Mesendoderm (in vitro differentiated cells): ENCODE measurements around the gene SMIM30.
"Not testable (repeated sequence)": the region's sequence is repeated elsewhere in the genome, so short reads cannot be mapped to it uniquely, and the experiment has no call there.

Experiments
- DNase-seq: peaks from one replicate; pipeline ENCODE4 v3.0.0; 2013
- H2AK5ac ChIP-seq: 2 replicates; pipeline ENCODE4 v1.6.1; 2013; ENCODE audit warnings: low read length, inconsistent platforms
- H2BK120ac ChIP-seq: 2 replicates; pipeline ENCODE4 v1.6.1; 2013; ENCODE audit warnings: low read depth, mild to moderate bottlenecking, low read length, moderate library complexity, mixed read lengths
- H2BK15ac ChIP-seq: replicated peaks from 2 replicates; pipeline ENCODE4 v1.6.1; 2013; ENCODE audit warnings: low read depth, mild to moderate bottlenecking, moderate library complexity
- H2BK5ac ChIP-seq: 2 replicates; pipeline ENCODE4 v1.6.1; 2013; ENCODE audit warnings: low read length, inconsistent platforms
- H3K18ac ChIP-seq: 2 replicates; pipeline ENCODE4 v1.6.1; 2013; ENCODE audit warnings: mild to moderate bottlenecking, low read length, mixed read lengths
- H3K23ac ChIP-seq: one replicate; pipeline ENCODE4 v1.6.1; 2013; ENCODE audit warnings: low read length
- H3K27ac ChIP-seq: 2 replicates; pipeline ENCODE4 v1.5.1; 2013; ENCODE audit warnings: low read depth, mild to moderate bottlenecking, inconsistent platforms, low read length, moderate library complexity
- H3K27me3 ChIP-seq: 2 replicates; pipeline ENCODE4 v1.6.1; 2013; ENCODE audit warnings: low read length, control low read depth, mild to moderate bottlenecking, inconsistent platforms; ENCODE audit not compliant: insufficient read depth, poor library complexity
- H3K36me3 ChIP-seq: 2 replicates; pipeline ENCODE4 v1.6.1; 2013; ENCODE audit warnings: low read length, inconsistent platforms; ENCODE audit not compliant: control insufficient read depth, insufficient read depth
- H3K4ac ChIP-seq: one replicate; pipeline ENCODE4 v1.6.1; 2013; ENCODE audit warnings: low read depth, mild to moderate bottlenecking, low read length, moderate library complexity
- H3K4me1 ChIP-seq: 2 replicates; pipeline ENCODE4 v1.6.1; 2013; ENCODE audit warnings: low read depth, low read length, inconsistent platforms; ENCODE audit not compliant: control insufficient read depth
- H3K4me2 ChIP-seq: 2 replicates; pipeline ENCODE4 v1.6.1; 2013; ENCODE audit warnings: low read length
- H3K4me3 ChIP-seq: 2 replicates; pipeline ENCODE4 v1.5.1; 2013; ENCODE audit warnings: mild to moderate bottlenecking, low read length
- H3K56ac ChIP-seq: one replicate; pipeline ENCODE4 v1.6.1; 2013; ENCODE audit warnings: low read length
- H3K79me1 ChIP-seq: 2 replicates; pipeline ENCODE4 v1.6.1; 2013; ENCODE audit warnings: low read length, inconsistent platforms
- H3K79me2 ChIP-seq: 2 replicates; pipeline ENCODE4 v1.6.1; 2013; ENCODE audit warnings: mild to moderate bottlenecking, low read length; ENCODE audit not compliant: control insufficient read depth, insufficient read depth
- H3K9ac ChIP-seq: 2 replicates; pipeline ENCODE4 v1.6.1; 2013; ENCODE audit warnings: low read length, inconsistent platforms
- H4K5ac ChIP-seq: one replicate; pipeline ENCODE4 v1.6.1; 2013; ENCODE audit warnings: low read length
- H4K8ac ChIP-seq: one replicate; pipeline ENCODE4 v1.6.1; 2013; ENCODE audit warnings: low read depth, mild to moderate bottlenecking, control low read depth, low read length, moderate library complexity
- WGBS: extraction: QIAGEN DNeasy Blood & Tissue Kit; methylation state at CpG from one replicate; pipeline ENCODE4 v1.1.7; 2013; ENCODE audit warnings: low lambda C conversion rate, missing lambda C conversion rate; ENCODE audit not compliant: insufficient coverage; ENCODE audit errors: extremely low coverage; 5-methylcytosine and 5-hydroxymethylcytosine counted together

SMIM30 gene

GRCh38 chr7:113122744-113123143 lies 4.4 kb upstream of the SMIM30 start:
- no peaks in the 10 kb centered on the region for H3K36me3 ChIP-seq
- H3K18ac ChIP-seq, result no peak overlapping the region
- no peaks in the 10 kb centered on the region for H3K79me2 ChIP-seq
- H2BK15ac ChIP-seq, result no peak overlapping the region
- no peak overlapping the region for H3K4me3 ChIP-seq
- no peak overlapping the region for H3K4ac ChIP-seq
- H3K9ac ChIP-seq, result no peak overlapping the region
- H3K79me1 ChIP-seq, result no peaks in the 10 kb centered on the region
- H4K5ac ChIP-seq, result no peak overlapping the region
- no peak overlapping the region for H3K4me2 ChIP-seq
- H3K27me3 ChIP-seq, result no peaks in the 10 kb centered on the region
- H2BK5ac ChIP-seq, result no peak overlapping the region
- no peak overlapping the region for H2BK120ac ChIP-seq
- H4K8ac ChIP-seq, result no peak overlapping the region
- H2AK5ac ChIP-seq, result no peak overlapping the region
- no peak overlapping the region for H3K27ac ChIP-seq
- DNase-seq, result no peak
- no peak overlapping the region for H3K56ac ChIP-seq
- no peaks in the 10 kb centered on the region for H3K4me1 ChIP-seq
- no peak overlapping the region for H3K23ac ChIP-seq

GRCh38 chr7:113120647-113121046 lies 2.3 kb upstream of the SMIM30 start:
- Histone ChIP-seq H3K79me1 (no peaks in the 10 kb centered on the region), H3K4ac (no peak overlapping the region), H3K4me1 (no peaks in the 10 kb centered on the region), H3K23ac (no peak overlapping the region), H2BK15ac (no peak overlapping the region), H3K36me3 (no peaks in the 10 kb centered on the region), H2BK120ac (no peak overlapping the region), H3K18ac (no peak overlapping the region), H3K27me3 (no peaks in the 10 kb centered on the region), H2BK5ac (no peak overlapping the region), H3K27ac (no peak overlapping the region), H3K56ac (no peak overlapping the region), H3K9ac (no peak overlapping the region), H3K4me2 (no peak overlapping the region), H4K5ac (no peak overlapping the region), H2AK5ac (no peak overlapping the region), H3K4me3 (no peak overlapping the region), H4K8ac (no peak overlapping the region), H3K79me2 (no peaks in the 10 kb centered on the region)
- DNase-seq, result no peak
- WGBS, result no CpG with 5 or more reads among the region's 1 CpG

GRCh38 chr7:113119429-113119828 lies 1.1 kb upstream of the SMIM30 start:
- Histone ChIP-seq H3K27me3 (no peaks in the 10 kb centered on the region), H3K4ac (no peak overlapping the region), H3K79me1 (no peaks in the 10 kb centered on the region), H3K4me2 (no peak overlapping the region), H4K8ac (no peak overlapping the region), H3K4me3 (no peak overlapping the region), H3K23ac (no peak overlapping the region), H3K36me3 (no peaks in the 10 kb centered on the region), H3K79me2 (no peaks in the 10 kb centered on the region), H3K56ac (no peak overlapping the region), H2AK5ac (no peak overlapping the region), H3K4me1 (no peaks in the 10 kb centered on the region), H2BK120ac (no peak overlapping the region), H2BK15ac (no peak overlapping the region), H3K9ac (no peak overlapping the region), H3K27ac (no peak overlapping the region), H3K18ac (no peak overlapping the region), H2BK5ac (no peak overlapping the region), H4K5ac (no peak overlapping the region)
- no CpG with 5 or more reads among the region's 6 CpGs for WGBS
- DNase-seq, result no peak

DNA sequence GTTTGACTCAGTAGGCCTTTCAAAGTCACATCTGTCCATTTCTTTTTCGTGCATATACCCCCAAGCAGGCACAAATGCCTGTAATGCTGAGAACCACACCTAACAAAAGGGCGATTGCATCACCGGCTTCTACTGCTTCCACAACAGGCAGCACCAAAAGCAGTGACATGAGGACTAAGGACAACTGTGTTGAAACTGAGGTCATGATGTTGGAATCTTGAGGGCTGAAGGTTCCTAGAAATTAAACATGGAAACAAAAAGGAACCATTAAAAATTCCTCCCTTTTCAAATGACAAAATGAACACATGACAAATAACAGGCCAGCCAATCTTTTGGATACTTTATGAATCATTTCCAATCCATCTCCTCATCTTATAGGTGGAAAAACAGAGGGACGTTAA lies 980 bp downstream of the SMIM30 start:
- Histone ChIP-seq H3K4me2 (peak overlapping the region; percentile 11), H3K56ac (peak overlapping the region; percentile 49), H3K9ac (peak overlapping the region; percentile 52)
- not testable (repeated sequence) for H4K8ac ChIP-seq, H3K79me2 ChIP-seq, H2AK5ac ChIP-seq, H3K4me1 ChIP-seq, H4K5ac ChIP-seq, H3K23ac ChIP-seq, H3K79me1 ChIP-seq, H2BK120ac ChIP-seq, H2BK5ac ChIP-seq, H3K36me3 ChIP-seq, H3K27me3 ChIP-seq, H3K27ac ChIP-seq, H3K4ac ChIP-seq, H3K4me3 ChIP-seq, H2BK15ac ChIP-seq, H3K18ac ChIP-seq
- no CpG with 5 or more reads among the region's 4 CpGs for WGBS
- peak; percentile 68 for DNase-seq

DNA sequence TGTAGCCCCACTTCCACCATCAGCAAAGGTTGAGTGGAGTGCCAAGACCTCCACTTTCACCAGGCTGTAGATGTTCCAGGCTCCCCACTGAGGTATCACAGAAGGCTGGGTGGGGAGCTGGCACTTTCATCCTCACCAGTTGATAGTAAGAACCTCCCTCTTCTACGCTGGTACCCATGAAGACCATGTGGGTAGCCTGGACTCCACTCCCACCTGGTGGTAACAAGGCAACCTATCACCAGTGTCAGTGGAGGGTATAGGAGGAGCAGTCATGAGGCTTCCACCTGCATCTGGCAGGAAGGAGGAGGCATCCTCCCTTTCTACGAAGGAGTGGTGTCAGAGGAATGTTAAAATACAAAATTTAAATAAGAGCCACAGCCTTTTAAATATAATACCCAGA lies 4.4 kb downstream of the SMIM30 start:
- no peak overlapping the region for H3K4me3 ChIP-seq
- H3K27me3 ChIP-seq, result no peaks in the 10 kb centered on the region
- no peak overlapping the region for H2BK15ac ChIP-seq
- no peak overlapping the region for H3K56ac ChIP-seq
- no peak overlapping the region for H2BK5ac ChIP-seq
- H3K9ac ChIP-seq, result no peak overlapping the region
- no peak overlapping the region for H3K4me2 ChIP-seq
- H2AK5ac ChIP-seq, result no peak overlapping the region
- WGBS, result no CpG with 5 or more reads among the region's 2 CpGs
- no peak overlapping the region for H3K23ac ChIP-seq
- H3K27ac ChIP-seq, result no peak overlapping the region
- H3K4me1 ChIP-seq, result no peaks in the 10 kb centered on the region
- peak; percentile 70 for DNase-seq
- H3K79me1 ChIP-seq, result no peaks in the 10 kb centered on the region
- H3K4ac ChIP-seq, result no peak overlapping the region
- H4K8ac ChIP-seq, result no peak overlapping the region
- H3K18ac ChIP-seq, result no peak overlapping the region
- H3K36me3 ChIP-seq, result no peaks in the 10 kb centered on the region
- no peak overlapping the region for H4K5ac ChIP-seq
- no peak overlapping the region for H2BK120ac ChIP-seq
- no peaks in the 10 kb centered on the region for H3K79me2 ChIP-seq

- Histone ChIP-seq H3K27me3 (no peaks in the 10 kb centered on the region), H3K4me3 (no peak overlapping the region), H3K18ac (no peak overlapping the region), H2AK5ac (no peak overlapping the region), H3K4ac (no peak overlapping the region), H3K79me2 (no peaks in the 10 kb centered on the region), H2BK120ac (no peak overlapping the region), H3K4me1 (no peaks in the 10 kb centered on the region), H2BK5ac (no peak overlapping the region), H3K27ac (no peak overlapping the region), H4K5ac (no peak overlapping the region), H3K4me2 (no peak overlapping the region), H3K23ac (no peak overlapping the region), H3K56ac (no peak overlapping the region), H4K8ac (no peak overlapping the region), H3K79me1 (no peaks in the 10 kb centered on the region), H2BK15ac (no peak overlapping the region), H3K36me3 (no peaks in the 10 kb centered on the region), H3K9ac (no peak overlapping the region)
- WGBS, result no CpG with 5 or more reads among the region's 1 CpG
- no peak for DNase-seq
Observed at GRCh38 chr7:113109718-113110117, 8.6 kb downstream of the SMIM30 start.
